Tongue (tissue), 2 donors: Measurements from ENCODE around the gene C15orf61. TPM values are rescaled to one million over a fixed set of nuclear protein-coding genes. Genes with fewer than 3 reads are reported as not detected.

ENCODE experiments used
- DNase-seq: peaks from one replicate; pipeline ENCODE4 v3.0.0-alpha.2; 2015
- total RNA-seq: library from RNA; depleted of rRNA; stranded (reverse); fragments of >200 nt; gene quantifications from one replicate; pipeline ENCODE4 v1.2.3, GENCODE V29; 2014

Gene C15orf61
- total RNA-seq, 1 donor from 2014 or later: 7.9 TPM

- no peak for DNase-seq
Measured at GRCh38 chr15:67512933-67513714, 7.8 kb upstream of the C15orf61 start.

GRCh38 chr15:67515090-67515489 lies 5.8 kb upstream of the C15orf61 start:
- no peak for DNase-seq

GRCh38 chr15:67515557-67515956 lies 5.4 kb upstream of the C15orf61 start:
- no peak for DNase-seq

- peak; percentile 35 for DNase-seq
Measured at GRCh38 chr15:67520321-67521028, 456 bp upstream of the C15orf61 start.

- DNase-seq: peak; percentile 68
Measured at GRCh38 chr15:67521783-67522568, 1.0 kb downstream of the C15orf61 start.

- DNase-seq: no peak
Measured at GRCh38 chr15:67523330-67523729, 2.4 kb downstream of the C15orf61 start.

GRCh38 chr15:67524235-67524634 lies 3.3 kb downstream of the C15orf61 start:
- DNase-seq: no peak

GRCh38 chr15:67528513-67528912 lies 7.6 kb downstream of the C15orf61 start:
- DNase-seq: no peak

- DNase-seq: no peak
Measured at GRCh38 chr15:67531379-67531914, 10.5 kb downstream of the C15orf61 start.

- DNase-seq: no peak
Measured at GRCh38 chr15:67533873-67534272, 12.9 kb downstream of the C15orf61 start.

- DNase-seq: no peak
Measured at GRCh38 chr15:67534360-67534759, 13.4 kb downstream of the C15orf61 start.

GRCh38 chr15:67537771-67538170 lies 16.8 kb downstream of the C15orf61 start:
- no peak for DNase-seq

GRCh38 chr15:67542420-67543347 lies 21.8 kb downstream of the C15orf61 start, which contains the start of gene MAP2K5:
TSS of gene MAP2K5 (plus strand) at chr15:67542703. CDS start at chr15:67543336, 633 bp downstream.
- DNase-seq: peak; percentile 90

- DNase-seq: no peak
Measured at GRCh38 chr15:67543348-67543718, 22.4 kb downstream of the C15orf61 start.

- no peak for DNase-seq
Measured at GRCh38 chr15:67544475-67544874, 23.5 kb downstream of the C15orf61 start.

GRCh38 chr15:67545864-67546263 lies 24.9 kb downstream of the C15orf61 start:
- DNase-seq: no peak

GRCh38 chr15:67547064-67547463 lies 26.1 kb downstream of the C15orf61 start:
- no peak for DNase-seq

- DNase-seq: no peak
Measured at GRCh38 chr15:67547836-67548235, 26.9 kb downstream of the C15orf61 start.

GRCh38 chr15:67548236-67548852 lies 27.4 kb downstream of the C15orf61 start:
- peak; percentile 43 for DNase-seq

- peak; percentile 66 for DNase-seq
Measured at GRCh38 chr15:67548862-67549651, 28.1 kb downstream of the C15orf61 start.
